Fibroblast of skin of left biceps (primary cell): ENCODE measurements around the gene ANKLE1.

ENCODE experiments used
- DNase-seq, 2 experiments: peaks; one replicate each; pipeline ENCODE4 v3.0.0-alpha.2; 2013; ENCODE audit warnings: low read depth in 2 of 2

Gene ANKLE1

DNA sequence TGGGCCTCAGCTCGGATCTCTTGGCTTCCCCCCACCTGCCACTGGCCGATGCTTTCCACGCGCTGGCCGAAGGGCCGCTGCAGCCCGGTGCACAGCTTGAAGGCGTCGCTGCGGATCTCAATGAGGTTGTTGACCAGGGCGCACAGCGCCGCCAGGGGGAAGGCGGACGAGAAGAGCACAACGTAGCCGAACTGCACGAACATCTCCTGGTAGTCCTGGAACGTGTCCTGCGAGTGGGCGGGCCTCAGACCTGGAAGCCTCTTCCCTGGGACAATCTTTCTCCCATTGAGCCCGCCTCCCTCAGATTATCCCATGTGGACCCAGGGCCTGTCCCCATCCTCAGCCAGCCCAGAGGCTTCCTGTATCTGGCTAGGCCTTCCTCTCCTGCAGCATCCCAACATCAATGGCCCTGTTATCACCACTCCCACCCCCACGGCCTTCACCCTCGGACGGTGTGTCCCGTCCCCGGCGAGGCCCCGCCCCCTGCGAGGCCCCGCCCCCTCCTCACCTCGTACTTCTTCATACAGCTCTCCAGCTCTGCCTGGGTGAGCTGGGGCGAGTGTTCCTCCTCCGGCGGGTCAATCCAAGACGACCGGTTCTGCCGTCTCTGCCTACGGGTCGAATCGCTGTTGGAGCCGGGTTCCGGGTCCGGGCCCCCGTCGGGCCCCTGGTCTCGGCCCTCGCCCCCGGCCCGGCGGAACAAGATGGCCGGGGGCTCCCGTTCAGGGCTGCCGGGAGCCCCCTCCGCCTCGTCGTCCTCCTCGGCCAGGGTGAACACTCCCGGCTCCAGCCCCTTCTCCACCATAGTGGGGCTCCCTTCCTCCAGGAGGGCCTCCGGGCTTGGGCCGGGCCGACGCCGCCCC, 46.2 kb downstream of the ANKLE1 start:
- DNase-seq: no peak

DNA sequence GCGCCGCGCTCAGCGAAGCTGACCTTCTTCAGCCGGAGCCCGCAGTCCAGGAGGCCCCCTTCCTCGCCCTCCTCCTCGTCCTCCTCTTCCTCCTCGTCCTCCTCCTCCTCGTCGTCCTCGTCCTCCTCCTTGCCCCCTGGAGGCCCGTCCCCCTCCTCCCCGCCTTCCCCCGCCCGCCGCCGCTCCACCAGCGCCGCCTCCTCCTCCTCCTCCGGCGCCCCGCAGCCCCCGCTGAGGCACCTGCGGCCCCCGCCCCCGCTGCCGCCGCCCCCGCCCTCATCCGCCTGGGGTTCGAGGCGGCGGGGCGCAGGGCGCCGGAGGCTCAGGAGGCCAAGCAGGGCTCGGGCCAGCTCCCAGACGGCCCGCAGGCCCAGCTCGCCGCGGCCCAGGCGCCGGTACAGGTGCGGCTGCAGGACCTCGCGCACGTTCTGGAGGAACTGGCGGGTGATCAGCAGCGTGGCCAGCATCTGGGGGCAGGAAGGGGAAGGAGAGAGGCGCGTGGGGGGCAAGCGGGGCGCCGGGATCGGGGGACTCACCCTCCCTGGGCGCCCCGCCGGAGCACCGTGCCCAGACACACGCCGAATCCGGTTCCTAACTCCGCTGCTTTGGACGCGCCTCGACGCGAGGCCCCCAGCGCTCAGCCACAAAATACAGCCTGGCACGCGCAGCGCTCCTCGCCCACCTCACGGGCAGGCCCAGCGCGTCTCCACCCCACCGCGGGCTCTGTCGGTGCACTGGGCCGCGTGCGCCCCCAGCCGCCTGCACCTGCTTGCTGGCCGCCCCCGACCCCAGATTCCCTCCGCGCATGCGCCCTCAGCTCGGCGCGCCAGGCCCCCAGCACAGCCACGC, 47.0 kb downstream of the ANKLE1 start:
- no peak for DNase-seq

DNA sequence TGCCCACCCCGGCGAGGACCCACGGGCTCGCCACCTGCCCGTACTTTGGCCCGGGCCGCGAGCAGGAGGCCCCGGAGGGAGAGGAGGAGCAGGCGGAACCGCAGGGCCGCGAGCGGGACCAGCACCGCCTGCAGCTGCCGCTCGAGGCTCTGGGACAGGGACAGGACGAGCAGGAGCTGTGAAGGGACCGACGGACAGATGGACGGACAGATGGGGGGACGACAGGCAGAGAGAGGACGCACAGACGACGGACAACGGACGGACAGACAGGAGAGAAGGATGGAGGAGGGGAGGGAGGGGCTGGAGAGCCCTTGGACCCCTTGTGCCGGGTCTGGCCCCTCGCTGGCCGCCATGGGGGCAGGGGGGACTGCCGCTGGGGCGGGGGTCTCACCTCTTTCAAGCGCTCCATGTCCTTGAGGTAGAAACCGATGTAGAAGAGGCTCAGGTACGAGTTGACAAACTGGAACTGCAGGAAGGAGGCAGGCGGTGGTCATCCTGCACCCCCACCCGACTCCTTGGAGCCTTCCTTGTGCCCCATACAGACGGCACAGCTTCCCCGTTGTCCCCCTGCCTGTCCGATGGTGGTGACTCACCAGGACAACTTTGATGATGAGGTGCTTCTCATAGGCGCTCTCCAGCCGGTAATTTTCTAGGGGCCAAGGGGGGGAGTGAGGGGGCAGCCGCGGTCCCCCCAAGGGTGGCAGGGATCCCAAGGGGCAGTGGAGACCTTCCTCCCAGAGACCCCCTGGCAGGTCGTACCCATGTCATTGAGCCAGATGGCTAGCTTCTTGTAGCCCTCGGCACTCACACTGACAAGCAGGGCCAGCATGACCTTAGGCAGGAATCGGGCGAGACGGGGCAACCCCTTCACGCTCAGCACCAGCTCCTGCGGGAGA, 47.9 kb downstream of the ANKLE1 start:
- DNase-seq: no peak

DNA sequence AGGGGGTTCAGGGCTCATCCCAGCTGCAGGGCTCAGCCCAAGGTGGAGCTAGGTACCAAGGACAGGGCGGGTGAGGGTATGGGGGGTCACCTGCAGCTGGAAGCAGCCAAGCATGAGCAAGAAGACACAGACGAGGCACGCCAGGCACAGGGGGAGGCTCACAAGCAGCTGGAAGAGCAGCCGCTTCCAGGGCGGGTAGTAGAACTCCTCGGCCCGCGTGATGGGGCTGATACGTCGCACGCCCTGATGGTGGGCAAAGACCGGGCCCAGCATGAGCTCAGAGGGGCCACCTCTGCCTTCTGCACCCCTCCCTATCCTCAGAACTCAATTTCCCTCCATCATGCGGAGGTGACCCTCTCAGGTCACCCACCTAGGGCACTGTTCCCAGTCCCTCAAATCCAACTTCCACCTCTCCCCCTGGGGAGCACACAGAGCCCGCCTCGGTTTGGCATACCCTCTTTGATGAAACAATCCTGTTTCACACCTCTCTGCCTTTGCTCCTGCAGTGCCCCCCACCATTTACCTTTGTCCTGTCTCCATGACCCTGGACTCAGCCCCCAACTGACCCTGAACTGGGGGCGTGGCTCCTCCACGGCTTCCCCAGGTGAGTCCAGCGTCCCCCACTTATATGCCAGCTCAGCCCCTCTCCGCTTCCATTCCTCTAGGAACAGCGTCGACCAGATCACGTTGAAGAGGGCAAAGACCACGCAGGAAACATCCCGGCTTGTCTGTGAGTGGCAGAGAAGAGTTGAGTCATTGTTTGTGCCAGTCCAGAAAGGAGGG, 48.8 kb downstream of the ANKLE1 start:
- DNase-seq: no peak

DNA sequence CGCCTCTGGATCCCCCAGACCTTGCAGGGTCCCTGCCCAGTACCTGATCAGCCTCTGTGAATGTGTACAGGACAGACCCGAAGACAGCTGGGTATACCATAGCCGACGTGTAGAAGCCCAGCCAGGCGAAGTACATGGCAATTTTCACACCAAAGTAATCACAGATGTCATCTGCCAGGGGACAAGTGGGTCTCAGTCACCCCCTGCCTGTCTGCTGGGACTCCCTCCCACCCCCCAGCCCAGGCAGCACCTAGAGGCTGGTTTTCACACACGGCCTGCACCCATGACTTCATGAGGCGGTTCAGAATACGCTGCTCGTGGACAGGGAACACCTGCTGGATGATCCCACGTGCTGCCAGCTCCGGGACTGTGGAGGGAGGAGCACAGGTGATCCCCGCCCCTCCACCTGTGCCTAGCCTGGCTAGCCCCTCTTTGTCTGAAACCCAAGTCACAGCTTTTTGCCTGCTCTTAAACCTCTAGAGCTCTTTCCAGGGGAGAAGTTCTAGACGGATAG, 49.4 kb downstream of the ANKLE1 start:
- no peak for DNase-seq

DNA sequence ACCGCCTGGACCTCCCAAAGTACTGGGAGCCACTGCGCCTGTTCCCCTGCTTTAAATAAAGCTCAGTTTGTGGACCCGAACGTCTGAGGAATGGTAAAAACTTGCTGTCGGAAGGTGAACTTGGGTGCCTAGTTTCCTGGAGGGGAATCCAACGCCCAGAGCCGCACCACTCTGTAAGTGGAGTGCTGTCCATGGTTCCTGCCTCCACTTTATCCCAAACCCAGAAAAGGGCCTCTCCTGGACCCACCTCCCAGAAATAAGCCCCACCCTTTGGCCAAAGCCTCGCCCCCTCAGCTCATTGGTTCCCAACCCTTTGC, 50.6 kb downstream of the ANKLE1 start:
- DNase-seq: no peak

DNA sequence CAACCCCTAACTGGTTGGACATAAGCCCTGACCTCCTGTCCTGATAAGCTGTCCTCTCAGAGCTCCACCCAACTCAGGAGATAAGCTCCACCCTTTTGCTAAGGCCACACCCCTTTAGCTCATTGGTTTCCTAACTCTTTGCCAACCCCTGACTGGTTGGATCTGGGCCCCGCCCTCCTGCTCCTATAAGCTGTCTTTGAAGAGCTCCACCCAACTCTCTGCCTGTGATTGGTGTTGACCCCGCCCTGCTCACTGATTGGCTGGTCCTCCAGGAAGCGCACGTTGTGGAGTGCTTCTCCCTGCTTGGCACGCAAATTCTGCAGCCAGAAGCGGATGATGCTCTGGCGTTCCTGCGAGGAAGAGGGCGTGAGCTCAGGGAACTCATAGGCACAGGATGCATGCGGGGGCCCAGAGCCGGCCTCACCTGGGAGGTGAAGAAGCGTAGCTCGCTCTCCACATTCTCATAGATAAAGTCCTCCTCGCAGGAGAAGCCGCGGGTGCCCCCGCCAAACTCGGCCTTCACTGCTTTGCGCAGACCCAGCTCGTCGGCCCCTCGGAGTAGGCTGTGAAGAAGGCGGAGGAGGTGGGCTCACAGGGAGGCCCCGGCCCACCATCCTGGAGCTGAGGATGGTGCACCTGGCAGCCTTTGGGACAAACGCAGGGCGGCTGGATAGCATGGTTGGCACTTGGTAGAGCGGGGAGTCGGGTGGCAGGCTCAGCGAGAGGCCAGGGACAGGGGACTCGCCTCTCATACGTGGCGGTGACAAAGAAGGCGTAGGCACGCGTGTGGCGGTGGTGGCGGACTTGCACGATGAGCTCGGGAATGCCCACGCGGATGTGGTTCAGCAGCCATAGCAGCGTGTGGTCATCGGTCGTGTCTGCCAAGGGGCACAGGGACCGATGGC, 51.2 kb downstream of the ANKLE1 start:
- no peak for DNase-seq

DNA sequence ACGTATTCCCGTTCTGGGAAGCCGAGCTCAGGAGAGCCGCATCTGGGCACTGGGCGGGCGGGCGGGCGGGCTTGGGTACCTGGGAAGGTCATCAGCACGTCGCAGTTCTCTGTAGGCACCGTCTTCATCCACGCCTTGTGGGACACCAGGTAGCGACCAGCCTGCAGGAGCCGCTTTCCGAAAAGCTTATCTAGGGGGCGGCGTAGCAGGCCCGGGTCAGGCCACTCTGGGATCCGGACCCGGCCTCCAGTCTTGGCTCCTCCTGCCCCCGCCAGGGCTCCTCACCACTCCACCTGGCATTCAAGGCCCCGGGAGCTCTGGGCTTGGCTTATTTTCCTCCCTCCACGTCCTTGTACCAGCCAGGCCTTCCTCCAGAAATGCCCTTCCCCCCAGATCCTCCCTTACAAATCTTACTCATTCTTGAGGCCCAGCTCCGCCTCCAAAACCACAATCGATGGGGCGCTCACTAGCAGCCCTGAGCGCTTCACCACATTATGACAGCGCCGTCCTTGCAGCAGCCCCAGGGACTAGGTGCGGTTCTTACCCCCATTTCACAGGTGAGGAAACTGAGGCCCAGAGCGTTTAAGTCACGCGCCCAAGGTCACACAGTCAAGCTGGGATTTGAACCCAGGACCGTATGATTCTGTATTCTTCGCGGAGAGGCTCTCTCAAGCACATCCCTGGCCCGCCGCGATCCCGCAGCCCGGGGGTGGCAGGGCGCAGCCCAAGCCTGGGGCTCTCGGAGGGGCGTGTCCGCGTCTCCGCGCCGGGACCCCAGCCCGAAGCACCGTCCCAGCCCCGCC, 52.1 kb downstream of the ANKLE1 start:
- DNase-seq: peak; percentile 51

DNA sequence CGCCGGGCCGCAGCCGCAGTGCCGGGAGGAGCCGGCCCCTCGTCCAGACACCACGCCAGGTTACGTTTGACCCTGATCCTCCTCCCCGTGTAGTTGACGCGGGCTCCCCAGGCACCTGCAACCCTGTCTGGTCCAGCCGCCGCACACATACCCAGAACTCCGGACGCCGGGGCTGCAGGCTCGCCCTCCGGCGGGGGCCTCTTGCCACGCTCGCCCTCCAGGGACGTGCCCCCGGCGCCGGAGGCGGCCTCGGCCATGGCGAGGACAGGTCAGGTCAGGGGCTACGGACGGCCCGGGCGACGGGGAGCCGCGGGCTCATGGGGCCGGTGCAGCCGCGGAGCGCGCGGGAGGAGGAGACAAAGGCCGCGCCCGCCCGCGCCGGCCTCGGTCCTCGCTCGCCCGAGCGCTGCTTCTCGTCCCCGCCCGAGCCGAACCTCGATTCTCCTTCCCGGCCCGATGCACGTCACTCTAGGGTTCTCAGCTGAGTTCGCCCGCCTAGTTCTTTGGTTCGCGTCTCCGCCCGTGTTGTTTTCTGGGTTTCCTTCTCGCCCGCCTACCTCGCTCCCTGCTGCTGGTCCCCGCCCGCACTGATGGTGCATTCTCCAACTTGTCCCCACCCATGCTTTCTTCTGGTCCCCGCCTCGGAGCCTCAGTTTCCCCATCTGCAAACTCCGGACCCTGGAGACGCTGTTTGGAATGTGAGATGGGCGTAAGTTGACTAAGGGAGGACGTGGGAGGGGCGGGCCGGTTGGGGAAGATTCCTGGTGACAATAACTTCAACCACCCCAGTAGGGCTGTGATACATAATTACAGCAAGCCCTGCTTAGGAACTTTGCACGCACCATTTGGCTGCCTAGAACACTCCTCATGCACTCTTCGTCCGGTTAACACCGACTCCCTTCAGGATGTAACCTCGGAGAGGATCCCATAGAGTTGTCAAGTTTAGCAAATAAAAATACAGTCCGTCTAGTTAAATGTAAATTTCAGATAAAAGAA, 53.0 kb downstream of the ANKLE1 start, which contains the start of gene ANO8:
Gene ANO8, minus strand, starts transcription at position 442 of the 996 bp plus-strand sequence. Its CDS starts 185 bp downstream, at position 257.
- DNase-seq: peak; percentile 98

DNA sequence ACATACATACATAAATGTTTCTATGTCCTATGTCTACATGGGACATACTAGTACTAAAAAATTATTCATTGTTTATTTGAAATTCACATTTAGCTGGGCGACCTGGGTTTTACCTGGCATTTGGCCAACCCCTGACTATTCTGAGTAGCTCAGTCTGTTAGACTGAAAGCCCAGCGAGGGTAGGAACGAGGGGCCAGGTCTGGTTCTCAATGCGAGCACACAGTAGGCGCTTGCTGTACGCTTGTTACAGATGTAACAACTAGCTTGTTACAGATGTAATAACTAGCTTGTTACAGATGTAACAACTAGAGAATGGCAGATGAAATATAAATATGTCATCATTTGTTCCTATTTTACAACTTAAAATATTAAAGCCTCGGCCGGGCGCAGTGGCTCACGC, 53.9 kb downstream of the ANKLE1 start:
- no peak for DNase-seq
